HUES6 (cell line): ENCODE measurements around the gene TSC22D1.
"Not testable (repeated sequence)": the region's sequence is repeated elsewhere in the genome, so short reads cannot be mapped to it uniquely, and the experiment has no call there.

Experiments
- H3K27ac ChIP-seq: 2 replicates; pipeline ENCODE4 v1.7.0; 2013; ENCODE audit warnings: low read depth, mild to moderate bottlenecking, low read length, inconsistent platforms
- H3K27me3 ChIP-seq: 2 replicates; pipeline ENCODE4 v1.6.1; 2013; ENCODE audit warnings: low read length; ENCODE audit not compliant: control insufficient read depth, insufficient read depth
- H3K36me3 ChIP-seq: 2 replicates; pipeline ENCODE4 v1.6.1; 2013; ENCODE audit warnings: low read length; ENCODE audit not compliant: control insufficient read depth, insufficient read depth
- H3K4me1 ChIP-seq: 2 replicates; pipeline ENCODE4 v1.6.1; 2013; ENCODE audit warnings: low read length; ENCODE audit not compliant: control insufficient read depth, insufficient read depth
- H3K4me3 ChIP-seq: 2 replicates; pipeline ENCODE4 v1.5.1; 2013; ENCODE audit warnings: low read depth, low read length
- H3K9ac ChIP-seq: one replicate; pipeline ENCODE4 v1.6.1; 2013; ENCODE audit warnings: mild to moderate bottlenecking, low read length
- H3K9me3 ChIP-seq: 2 replicates; pipeline ENCODE4 v1.6.1; 2013; ENCODE audit warnings: low read depth, low read length; ENCODE audit not compliant: control insufficient read depth, insufficient read depth

Gene TSC22D1

DNA sequence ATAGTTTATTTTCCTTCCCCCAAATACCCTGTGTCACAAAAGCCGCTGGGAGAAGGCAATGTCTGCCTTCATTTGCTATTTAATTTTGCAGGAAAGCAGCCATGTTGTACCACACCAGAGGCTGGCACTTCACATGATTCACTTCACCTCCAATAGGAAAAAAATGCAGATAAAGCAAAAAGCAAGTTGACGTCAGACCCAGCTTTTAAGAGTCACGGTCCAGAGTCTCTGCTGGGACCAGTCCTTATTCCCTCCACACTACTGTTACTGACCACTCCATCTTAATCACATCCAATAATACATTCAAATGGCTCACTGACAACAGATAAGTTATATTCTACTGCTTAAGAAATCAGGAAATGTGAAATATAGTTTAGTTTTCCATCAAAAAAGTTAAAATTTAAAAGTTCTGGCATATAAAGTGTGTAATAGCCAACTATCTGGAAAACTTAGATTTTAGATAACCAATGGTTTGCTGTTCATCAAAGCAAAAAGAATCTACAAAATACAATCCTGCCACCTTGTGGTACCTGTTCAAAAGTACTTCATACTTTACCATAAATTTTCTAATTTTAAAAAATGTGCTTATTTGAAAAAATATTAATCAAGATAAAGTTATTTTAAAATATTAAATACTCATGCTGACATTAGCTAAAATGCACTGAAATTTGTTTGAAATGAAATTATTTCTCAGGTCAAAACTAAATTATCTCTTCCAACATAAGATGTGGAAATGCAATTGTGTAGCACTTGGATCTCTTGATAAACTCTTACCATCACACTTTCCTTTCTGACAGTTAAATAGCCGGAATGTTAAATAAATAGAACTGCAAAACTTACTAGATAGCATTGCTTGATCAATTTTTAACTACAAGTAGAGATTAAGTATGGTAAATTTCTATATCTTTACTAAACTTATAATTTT lies 105.2 kb downstream of the TSC22D1 start:
- Histone ChIP-seq H3K9me3 (no peaks in the 10 kb centered on the region), H3K9ac (no peak overlapping the region), H3K4me1 (peaks cover 9% of the 10 kb centered on the region), H3K36me3 (no peaks in the 10 kb centered on the region), H3K27me3 (no peaks in the 10 kb centered on the region), H3K4me3 (no peak overlapping the region), H3K27ac (no peak overlapping the region)

DNA sequence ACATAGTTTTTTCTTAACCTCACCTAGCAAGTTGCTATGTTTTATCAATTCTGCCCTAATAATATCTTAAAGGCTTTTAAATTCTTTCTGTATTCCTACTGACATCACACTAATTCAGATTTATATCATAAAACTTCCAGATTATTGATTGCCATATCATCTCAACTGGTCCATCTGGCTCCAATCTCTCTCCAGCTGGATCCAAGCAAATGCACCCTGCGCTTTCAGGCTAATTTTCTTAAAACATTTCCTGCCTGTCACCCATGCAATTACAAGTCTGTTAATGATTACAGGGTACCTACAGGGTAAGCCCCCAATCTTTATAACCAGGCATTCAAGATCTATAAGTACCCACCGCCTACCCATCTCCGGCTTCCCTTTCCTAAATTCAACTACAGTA lies 107.3 kb downstream of the TSC22D1 start:
- Histone ChIP-seq H3K27me3 (no peaks in the 10 kb centered on the region), H3K9me3 (no peaks in the 10 kb centered on the region), H3K4me1 (peaks cover 6% of the 10 kb centered on the region; the same call in 1 of the 2 replicates), H3K27ac (no peak overlapping the region), H3K9ac (no peak overlapping the region), H3K36me3 (no peaks in the 10 kb centered on the region), H3K4me3 (no peak overlapping the region)

DNA sequence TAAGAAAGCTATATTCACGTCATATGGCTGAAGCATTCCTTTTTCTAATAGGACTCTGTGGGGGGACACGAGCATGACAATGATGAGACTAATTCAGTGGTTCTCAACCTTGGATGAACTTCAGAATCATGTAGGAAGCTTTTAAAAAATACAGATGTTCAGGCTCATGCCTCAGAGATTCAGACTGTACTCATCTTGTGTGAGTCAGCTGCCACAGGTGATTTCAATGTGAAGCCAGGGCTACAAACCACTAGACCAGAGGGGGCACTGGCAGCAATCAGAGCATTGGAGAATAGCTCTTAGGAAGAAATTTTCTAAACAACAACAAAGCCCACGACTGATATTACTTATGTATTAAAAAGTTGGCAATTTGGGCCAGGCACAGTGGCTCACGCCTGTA lies 110.8 kb downstream of the TSC22D1 start:
- H3K36me3 ChIP-seq, result no peaks in the 10 kb centered on the region
- peaks cover 6% of the 10 kb centered on the region; the same call in 1 of the 2 replicates for H3K4me1 ChIP-seq
- no peaks in the 10 kb centered on the region for H3K9me3 ChIP-seq
- H3K4me3 ChIP-seq, result no peak overlapping the region
- H3K9ac ChIP-seq, result no peak overlapping the region
- H3K27ac ChIP-seq, result no peak overlapping the region
- H3K27me3 ChIP-seq, result no peaks in the 10 kb centered on the region

DNA sequence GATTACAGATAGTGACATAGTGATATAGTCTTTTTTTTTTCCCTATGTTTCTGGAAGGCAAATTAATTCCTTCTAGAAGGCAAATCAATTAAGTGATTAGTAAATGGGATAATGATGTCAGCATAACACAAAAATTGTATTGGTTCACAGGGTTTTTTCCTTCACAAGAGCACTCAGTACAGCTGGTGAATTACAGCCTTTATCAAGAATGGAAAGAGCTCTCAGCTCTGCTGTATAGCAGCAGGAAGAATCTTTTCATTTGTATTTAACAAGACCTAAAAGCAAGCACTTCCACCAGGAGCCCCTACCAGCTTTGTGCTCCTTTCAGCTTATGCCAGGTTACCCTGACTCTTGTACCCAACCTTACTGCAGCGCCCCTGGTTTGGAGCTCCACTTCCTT lies 111.7 kb downstream of the TSC22D1 start:
- peaks cover 4% of the 10 kb centered on the region; the same call in 1 of the 2 replicates for H3K9me3 ChIP-seq
- H3K4me1 ChIP-seq, result peaks cover 6% of the 10 kb centered on the region; the same call in 1 of the 2 replicates
- H3K9ac ChIP-seq, result no peak overlapping the region

DNA sequence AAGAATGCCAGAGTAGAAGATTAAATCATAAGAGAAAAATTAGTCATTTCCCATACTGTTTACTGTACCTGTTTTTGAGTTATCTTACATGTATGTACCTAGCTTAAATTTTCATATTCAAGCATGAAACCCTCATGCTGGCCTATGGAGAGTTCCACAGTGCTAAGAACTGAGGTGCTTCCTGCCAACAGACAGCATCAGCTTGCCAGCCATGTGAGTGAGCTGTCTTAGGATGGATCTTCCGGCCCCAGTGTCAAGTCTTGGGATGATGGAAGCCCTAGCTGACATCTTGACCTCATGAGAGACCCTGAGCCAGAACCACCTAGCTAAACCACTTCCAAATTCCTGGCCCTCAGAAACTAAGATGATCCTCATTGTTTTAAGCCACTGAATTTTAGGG lies 112.4 kb downstream of the TSC22D1 start:
- H3K9me3 ChIP-seq, result peaks cover 9% of the 10 kb centered on the region; the same call in 1 of the 2 replicates

More for the DNA sequence above, 111.7 kb downstream of the TSC22D1 start:
- Histone ChIP-seq H3K27me3 (no peaks in the 10 kb centered on the region), H3K27ac (no peak overlapping the region), H3K4me3 (no peak overlapping the region), H3K36me3 (no peaks in the 10 kb centered on the region)

DNA sequence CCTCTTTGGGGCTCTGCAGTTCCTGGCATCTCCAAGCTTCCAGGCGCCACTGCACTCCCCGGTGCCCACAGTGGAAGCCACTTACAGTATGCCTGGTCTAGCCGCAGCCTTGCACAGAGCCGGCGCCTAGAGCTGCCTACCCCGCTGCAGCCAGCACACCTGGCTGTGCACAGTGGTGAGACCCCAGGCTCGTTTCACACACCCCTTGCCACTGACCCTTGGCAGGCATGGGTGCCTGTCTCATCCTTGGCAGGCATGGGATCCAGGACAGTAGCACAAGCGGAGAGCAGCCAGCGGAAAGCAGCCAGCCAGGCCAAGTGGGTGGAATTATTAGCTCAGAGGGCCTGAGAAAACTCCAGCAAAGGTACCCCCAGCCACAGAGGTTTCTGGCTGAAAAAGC lies 116.5 kb downstream of the TSC22D1 start:
- H3K4me1 ChIP-seq, result no peaks in the 10 kb centered on the region
- peaks cover 9% of the 10 kb centered on the region; the same call in 1 of the 2 replicates for H3K9me3 ChIP-seq
- H3K27me3 ChIP-seq, result no peaks in the 10 kb centered on the region
- H3K27ac ChIP-seq, result no peak overlapping the region
- no peaks in the 10 kb centered on the region for H3K36me3 ChIP-seq
- H3K9ac ChIP-seq, result no peak overlapping the region
- no peak overlapping the region for H3K4me3 ChIP-seq

More for the DNA sequence above, 112.4 kb downstream of the TSC22D1 start:
- H3K27me3 ChIP-seq, result no peaks in the 10 kb centered on the region
- no peak overlapping the region for H3K9ac ChIP-seq
- no peaks in the 10 kb centered on the region for H3K36me3 ChIP-seq
- H3K27ac ChIP-seq, result no peak overlapping the region
- H3K4me1 ChIP-seq, result peaks cover 6% of the 10 kb centered on the region; the same call in 1 of the 2 replicates
- H3K4me3 ChIP-seq, result no peak overlapping the region

DNA sequence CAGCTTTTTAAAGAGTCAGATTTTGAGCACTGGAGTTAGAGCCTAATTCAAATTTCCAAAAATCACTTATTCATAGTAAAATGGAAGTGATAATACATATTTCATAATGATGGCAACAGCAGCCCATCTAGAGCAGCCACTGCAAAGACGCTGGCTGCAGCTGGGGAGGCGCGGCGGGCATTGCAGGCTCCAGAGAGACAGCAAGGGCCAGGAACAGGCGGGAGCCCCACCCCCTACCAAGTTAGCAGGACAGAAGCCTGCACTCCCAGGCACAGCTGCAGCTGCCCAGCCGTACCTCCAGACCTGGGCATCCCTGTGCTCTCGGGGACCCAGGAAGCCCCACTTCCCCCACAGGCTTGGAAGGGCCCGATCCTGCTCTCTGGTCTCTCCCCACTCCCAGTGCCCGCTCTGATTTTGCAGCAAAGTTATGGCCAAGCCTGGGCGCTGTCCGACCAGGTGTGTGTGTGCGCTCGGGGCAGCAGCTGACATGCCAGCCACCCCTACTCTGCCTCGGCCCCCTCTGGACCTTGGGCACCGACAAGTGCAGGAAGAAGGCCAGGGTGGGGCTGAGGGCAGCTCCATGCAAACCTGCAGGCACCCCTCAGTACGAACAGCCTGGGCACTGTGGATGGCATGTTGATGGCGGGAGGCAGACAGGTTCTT lies 117.7 kb downstream of the TSC22D1 start:
- no peaks in the 10 kb centered on the region for H3K27me3 ChIP-seq
- no peaks in the 10 kb centered on the region for H3K36me3 ChIP-seq
- H3K9me3 ChIP-seq, result peaks cover 9% of the 10 kb centered on the region; the same call in 1 of the 2 replicates
- no peak overlapping the region for H3K9ac ChIP-seq
- H3K4me1 ChIP-seq, result no peaks in the 10 kb centered on the region
- H3K4me3 ChIP-seq, result no peak overlapping the region
- H3K27ac ChIP-seq, result no peak overlapping the region

DNA sequence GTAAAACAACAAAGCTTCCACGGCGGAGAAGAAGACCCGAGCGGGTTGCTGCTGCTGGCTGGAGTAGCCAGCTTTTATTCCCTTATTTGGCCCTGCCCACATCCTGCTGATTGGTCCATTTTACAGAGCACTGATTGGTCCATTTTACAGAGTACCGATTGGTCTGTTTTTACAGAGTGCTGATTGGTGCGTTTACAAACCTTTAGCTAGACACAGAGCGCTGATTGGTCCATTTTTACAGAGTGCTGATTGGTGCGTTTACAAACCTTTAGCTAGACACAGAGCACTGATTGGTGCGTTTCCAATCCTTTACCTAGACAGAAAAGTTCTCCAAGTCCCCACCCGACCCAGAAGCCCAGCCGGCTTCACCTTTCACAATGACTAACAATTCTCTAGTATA lies 119.9 kb downstream of the TSC22D1 start:
- not testable (repeated sequence) for H3K4me3 ChIP-seq, H3K9ac ChIP-seq, H3K27ac ChIP-seq, H3K36me3 ChIP-seq, H3K27me3 ChIP-seq, H3K4me1 ChIP-seq, H3K9me3 ChIP-seq

DNA sequence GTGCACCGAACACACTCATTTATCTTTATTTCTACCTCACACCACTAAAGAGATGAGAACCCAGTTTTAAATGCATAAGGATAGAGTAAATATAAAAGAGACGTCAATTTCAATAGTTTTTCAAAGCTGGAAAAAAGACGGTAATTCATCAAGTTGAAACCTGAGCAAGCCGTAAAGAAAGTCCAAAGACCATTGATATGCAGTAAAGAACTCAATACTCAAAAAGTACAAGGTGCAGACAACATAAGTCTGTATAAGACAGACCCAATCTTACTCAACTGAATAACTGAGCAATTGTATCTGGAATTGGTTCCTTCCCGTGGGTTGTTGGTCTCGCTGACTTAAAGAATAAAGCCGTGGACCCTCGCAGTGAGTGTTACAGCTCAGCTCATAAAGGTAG lies 120.4 kb downstream of the TSC22D1 start:
- Histone ChIP-seq H3K4me1 (no peaks in the 10 kb centered on the region), H3K27ac (no peak overlapping the region), H3K9me3 (peaks cover 9% of the 10 kb centered on the region; the same call in 1 of the 2 replicates), H3K27me3 (no peaks in the 10 kb centered on the region), H3K9ac (no peak overlapping the region), H3K36me3 (no peaks in the 10 kb centered on the region), H3K4me3 (no peak overlapping the region)

DNA sequence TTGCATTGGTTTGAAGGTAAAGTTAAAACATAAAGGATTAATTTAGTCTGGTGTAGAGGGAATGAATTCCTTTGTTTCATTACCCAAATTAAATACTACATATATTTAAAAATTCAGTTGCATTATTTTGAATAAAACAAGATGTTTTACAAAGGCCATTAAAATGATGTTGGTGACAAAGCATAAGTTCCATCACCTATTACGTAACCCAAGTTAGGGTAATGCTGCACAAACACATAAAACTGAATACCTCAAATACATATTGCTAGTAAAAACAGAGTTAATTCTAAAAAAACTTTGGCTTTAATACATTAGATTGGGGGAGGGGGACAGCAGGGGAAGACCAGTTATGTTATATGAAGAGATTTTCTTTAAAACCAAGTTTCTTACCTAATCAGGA lies 122.2 kb downstream of the TSC22D1 start:
- Histone ChIP-seq H3K27me3 (no peaks in the 10 kb centered on the region), H3K27ac (no peak overlapping the region), H3K36me3 (no peaks in the 10 kb centered on the region), H3K9me3 (no peaks in the 10 kb centered on the region), H3K4me1 (no peaks in the 10 kb centered on the region), H3K4me3 (no peak overlapping the region), H3K9ac (no peak overlapping the region)

DNA sequence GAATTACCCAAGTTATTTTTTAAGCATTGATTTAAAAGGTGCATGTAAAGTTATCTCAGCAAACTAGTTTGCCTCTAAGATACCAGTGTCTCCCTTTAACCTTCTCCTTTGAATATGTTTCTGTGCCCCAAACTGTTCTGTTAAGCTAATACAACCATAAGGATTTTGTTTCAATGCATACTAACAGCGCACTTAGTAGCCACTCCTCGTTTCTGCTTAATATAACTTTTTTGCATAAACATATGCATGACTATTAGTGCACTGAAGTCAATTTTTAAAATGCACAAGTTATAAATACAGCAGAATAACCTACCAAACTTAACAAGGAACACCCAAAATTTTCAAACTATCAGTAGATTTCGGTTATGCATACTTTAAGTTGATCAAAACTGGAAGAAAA lies 123.1 kb downstream of the TSC22D1 start:
- Histone ChIP-seq H3K4me1 (no peaks in the 10 kb centered on the region), H3K4me3 (no peak overlapping the region), H3K9me3 (no peaks in the 10 kb centered on the region), H3K36me3 (no peaks in the 10 kb centered on the region), H3K27me3 (no peaks in the 10 kb centered on the region), H3K9ac (no peak overlapping the region), H3K27ac (no peak overlapping the region)
